B cell (primary cell): ENCODE results near the gene ANO9. TPM values are rescaled to one million over a fixed set of nuclear protein-coding genes. Genes with fewer than 3 reads are reported as not detected.

Source experiments
- ATAC-seq: fragments of 200-7000 bp; cut with Tn5 transposase; one replicate; pipeline ENCODE4 v1.10.0; 2021; ENCODE audit warnings: low read depth, mild to moderate bottlenecking, moderate number of reproducible peaks, moderate library complexity
- CTCF ChIA-PET: fragments of 350-600 bp; sonication (Branson Sonifier 250); formaldehyde crosslinking; loops from one replicate; lab custom pipeline; 2021; ENCODE audit warnings: antibody characterized with exemption, inconsistent platforms; lab: Charles Lee
- POLR2A ChIA-PET: fragments of 350-600 bp; sonication (Branson Sonifier 250); formaldehyde crosslinking; loops from one replicate; lab custom pipeline; 2021; ENCODE audit warnings: antibody characterized with exemption; lab: Charles Lee
- DNase-seq: peaks from one replicate; pipeline ENCODE4 v3.0.0; 2013
- H2AFZ ChIP-seq: 2 replicates; pipeline ENCODE4 v1.6.1; 2012; ENCODE audit warnings: mild to moderate bottlenecking, low read depth, low read length; ENCODE audit not compliant: insufficient read depth, poor library complexity, severe bottlenecking
- H3K27ac ChIP-seq, 2 donors: 1 replicate in 1 of 2; 2 replicates in 1 of 2; pipeline ENCODE4 v1.5.1; 2012 to 2013; ENCODE audit warnings: low read length in 2 of 2, mild to moderate bottlenecking in 2 of 2, moderate library complexity in 1 of 2
- H3K27me3 ChIP-seq, 4 experiments: fragments of 200-600 bp in 1 of 4; sonication (generic) in 1 of 4; replicated peaks in 1 of 4; 1 replicate in 2 of 4; 2 replicates in 2 of 4; pipeline versions ENCODE4 v1.6.1 to v1.7.0; 2013 to 2016; ENCODE audit warnings: low read length in 3 of 4, mild to moderate bottlenecking in 2 of 4, mixed read lengths in 1 of 4, moderate library complexity in 1 of 4; ENCODE audit not compliant: insufficient read depth in 4 of 4, control insufficient read depth in 3 of 4; ENCODE audit errors: control extremely low read depth in 1 of 4
- H3K36me3 ChIP-seq, 2 experiments: replicated peaks in 1 of 2; 1 replicate in 1 of 2; 2 replicates in 1 of 2; pipeline versions ENCODE4 v1.6.1 to v1.7.1; 2013; ENCODE audit warnings: low read length in 1 of 2; ENCODE audit not compliant: insufficient read depth in 2 of 2, control insufficient read depth in 1 of 2; ENCODE audit errors: control extremely low read depth in 1 of 2, extremely low read depth in 1 of 2
- H3K4me1 ChIP-seq, 2 donors: fragments of 200-600 bp in 1 of 2; sonication (generic) in 1 of 2; 1 replicate in 1 of 2; 2 replicates in 1 of 2; pipeline versions ENCODE4 v1.5.1 to v1.6.1; 2013 to 2017; ENCODE audit warnings: low read length in 2 of 2; ENCODE audit not compliant: control insufficient read depth in 2 of 2, insufficient read depth in 2 of 2
- H3K4me2 ChIP-seq: replicated peaks from 2 replicates; pipeline ENCODE3; 2012; ENCODE audit warnings: mild to moderate bottlenecking, low read depth, low read length; ENCODE audit not compliant: poor library complexity, severe bottlenecking
- H3K4me3 ChIP-seq, 5 experiments: fragments of 200-600 bp in 1 of 5; sonication (generic) in 1 of 5; 1 replicate in 3 of 5; 2 replicates in 2 of 5; pipeline versions ENCODE4 v1.5.1 to v1.7.0; 2011 to 2016; ENCODE audit warnings: low read length in 4 of 5, mild to moderate bottlenecking in 4 of 5, low read depth in 2 of 5, control low read depth in 1 of 5, moderate library complexity in 1 of 5; ENCODE audit not compliant: insufficient read depth in 1 of 5; ENCODE audit errors: control extremely low read depth in 1 of 5, extremely low read depth in 1 of 5
- H3K79me2 ChIP-seq: fragments of 200-600 bp; sonication (generic); one replicate; pipeline ENCODE4 v1.6.0; 2016; ENCODE audit warnings: low read length; ENCODE audit not compliant: control insufficient read depth, insufficient read depth
- H3K9ac ChIP-seq: fragments of 200-600 bp; sonication (generic); 2 replicates; pipeline ENCODE4 v1.6.1; 2017; ENCODE audit warnings: mild to moderate bottlenecking, low read length, moderate library complexity
- H3K9me3 ChIP-seq, 3 donors: one replicate each; pipeline versions ENCODE4 v1.6.1 to v1.7.1; 2013; ENCODE audit warnings: low read length in 2 of 3; ENCODE audit not compliant: control insufficient read depth in 2 of 3, insufficient read depth in 1 of 3; ENCODE audit errors: control extremely low read depth in 1 of 3
- H4K20me1 ChIP-seq: 2 replicates; pipeline ENCODE4 v1.6.0; 2012; ENCODE audit warnings: mild to moderate bottlenecking, low read length; ENCODE audit not compliant: insufficient read depth, control insufficient read depth, poor library complexity, severe bottlenecking
- H3K27ac Mint-ChIP-seq: one replicate; pipeline ENCODE4 v1.8.0; 2021; ENCODE audit warnings: mixed read lengths
- H3K27me3 Mint-ChIP-seq: one replicate; pipeline ENCODE4 v1.8.0; 2021; ENCODE audit warnings: mixed read lengths
- H3K4me1 Mint-ChIP-seq: one replicate; pipeline ENCODE4 v1.8.0; 2021; ENCODE audit warnings: mixed read lengths
- H3K4me3 Mint-ChIP-seq: one replicate; pipeline ENCODE4 v1.8.0; 2021; ENCODE audit warnings: mixed read lengths
- H3K9me3 Mint-ChIP-seq: one replicate; pipeline ENCODE4 v1.8.0; 2022; ENCODE audit warnings: mixed read lengths; ENCODE audit not compliant: insufficient read depth
- EZH2 ChIP-seq: IDR thresholded peaks from 2 replicates; pipeline ENCODE4 v1.6.1; 2012; ENCODE audit warnings: borderline replicate concordance, low read depth, mild to moderate bottlenecking, moderate library complexity, low read length; ENCODE audit not compliant: insufficient read depth, poor library complexity, severe bottlenecking
- WGBS: methylation state at CpG from one replicate; pipeline ENCODE4 v1.1.5; 2013; ENCODE audit warnings: missing lambda C conversion rate; ENCODE audit not compliant: insufficient coverage; 5-methylcytosine and 5-hydroxymethylcytosine counted together
- intact Hi-C: fragments of 100-400 bp; cut with micrococcal nuclease; formaldehyde crosslinking; loops from one replicate; pipeline ENCODE4 v1.10.0; 2022
- polyA minus RNA-seq: library from RNA; depleted of rRNA, polyadenylated mRNA; stranded (reverse); fragments of >200 nt; gene quantifications from 2 replicates; pipeline ENCODE4 v1.2.3, GENCODE V29; 2012
- polyA plus RNA-seq: library from polyadenylated mRNA; depleted of rRNA; stranded (reverse); fragments of >200 nt; gene quantifications from 2 replicates; pipeline ENCODE4 v1.2.3, GENCODE V29; 2012
- total RNA-seq, 2 donors: library from RNA; stranded (reverse); fragments of 120-200 nt in 1 of 2; gene quantifications; 1 replicate in 1 of 2; 2 replicates in 1 of 2; pipeline versions ENCODE4 v1.2.3 to v1.2.4, GENCODE V29; 2013 to 2022
- TF ChIP-seq, protein P1 (sequence below): fragments of 200-600 bp; IDR thresholded peaks from one replicate; pipeline ENCODE4 v1.8.0; 2022; ENCODE audit warnings: antibody characterized with exemption, mild to moderate bottlenecking

The ANO9 gene, protein sequence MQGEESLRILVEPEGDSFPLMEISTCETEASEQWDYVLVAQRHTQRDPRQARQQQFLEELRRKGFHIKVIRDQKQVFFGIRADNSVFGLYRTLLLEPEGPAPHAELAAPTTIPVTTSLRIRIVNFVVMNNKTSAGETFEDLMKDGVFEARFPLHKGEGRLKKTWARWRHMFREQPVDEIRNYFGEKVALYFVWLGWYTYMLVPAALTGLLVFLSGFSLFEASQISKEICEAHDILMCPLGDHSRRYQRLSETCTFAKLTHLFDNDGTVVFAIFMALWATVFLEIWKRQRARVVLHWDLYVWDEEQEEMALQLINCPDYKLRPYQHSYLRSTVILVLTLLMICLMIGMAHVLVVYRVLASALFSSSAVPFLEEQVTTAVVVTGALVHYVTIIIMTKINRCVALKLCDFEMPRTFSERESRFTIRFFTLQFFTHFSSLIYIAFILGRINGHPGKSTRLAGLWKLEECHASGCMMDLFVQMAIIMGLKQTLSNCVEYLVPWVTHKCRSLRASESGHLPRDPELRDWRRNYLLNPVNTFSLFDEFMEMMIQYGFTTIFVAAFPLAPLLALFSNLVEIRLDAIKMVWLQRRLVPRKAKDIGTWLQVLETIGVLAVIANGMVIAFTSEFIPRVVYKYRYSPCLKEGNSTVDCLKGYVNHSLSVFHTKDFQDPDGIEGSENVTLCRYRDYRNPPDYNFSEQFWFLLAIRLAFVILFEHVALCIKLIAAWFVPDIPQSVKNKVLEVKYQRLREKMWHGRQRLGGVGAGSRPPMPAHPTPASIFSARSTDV
- 62.0 and 63.9 TPM in 2 replicates for total RNA-seq
- total RNA-seq (2013), result 25.7 TPM
- 94.1 and 107 TPM in 2 replicates for polyA plus RNA-seq
- 18.9 and 25.5 TPM in 2 replicates for polyA minus RNA-seq

GRCh38 chr11:441418-442274, at the start of gene ANO9:
ANO9 (minus strand) TSS chr11:442011; CDS start chr11:441926, 85 bp downstream.
- DNase-seq, result peak; percentile 78
- H3K27ac Mint-ChIP-seq, result no peak within 1 kb of the TSS
- Histone ChIP-seq H4K20me1 (no peaks in the 10 kb centered on the region), H3K27me3 (no peaks in the 10 kb centered on the region), H3K36me3 (no peaks in the 10 kb centered on the region), H3K79me2 (peaks cover 16% of the 10 kb centered on the region), H3K9me3 (no peaks in the 10 kb centered on the region), H3K9ac (peak within 1 kb of the TSS; percentile 67), H3K4me3 (peak within 1 kb of the TSS in 4 of 5 experiments; percentile 41 to 58 (median 52)), H3K4me2 (peak within 1 kb of the TSS; percentile 84), H3K27ac (peak within 1 kb of the TSS in 1 of 2 donors; percentile 64), H2AFZ (peak within 1 kb of the TSS; percentile 76), H3K4me1 (peaks cover 6 to 14% of the 10 kb centered on the region in 2 donors)
- intact Hi-C loops, result no loop called here
- ChIA-PET POLR2A (no interaction called here), CTCF (interaction anchor here (2.3 kb wide), 1 partner anchor 9 kb away, joined by 8 read pairs; the partner anchor contains the start of gene PTDSS2)
- no peaks in the 10 kb centered on the region for H3K27me3 Mint-ChIP-seq
- TF ChIP-seq, protein P1, sequence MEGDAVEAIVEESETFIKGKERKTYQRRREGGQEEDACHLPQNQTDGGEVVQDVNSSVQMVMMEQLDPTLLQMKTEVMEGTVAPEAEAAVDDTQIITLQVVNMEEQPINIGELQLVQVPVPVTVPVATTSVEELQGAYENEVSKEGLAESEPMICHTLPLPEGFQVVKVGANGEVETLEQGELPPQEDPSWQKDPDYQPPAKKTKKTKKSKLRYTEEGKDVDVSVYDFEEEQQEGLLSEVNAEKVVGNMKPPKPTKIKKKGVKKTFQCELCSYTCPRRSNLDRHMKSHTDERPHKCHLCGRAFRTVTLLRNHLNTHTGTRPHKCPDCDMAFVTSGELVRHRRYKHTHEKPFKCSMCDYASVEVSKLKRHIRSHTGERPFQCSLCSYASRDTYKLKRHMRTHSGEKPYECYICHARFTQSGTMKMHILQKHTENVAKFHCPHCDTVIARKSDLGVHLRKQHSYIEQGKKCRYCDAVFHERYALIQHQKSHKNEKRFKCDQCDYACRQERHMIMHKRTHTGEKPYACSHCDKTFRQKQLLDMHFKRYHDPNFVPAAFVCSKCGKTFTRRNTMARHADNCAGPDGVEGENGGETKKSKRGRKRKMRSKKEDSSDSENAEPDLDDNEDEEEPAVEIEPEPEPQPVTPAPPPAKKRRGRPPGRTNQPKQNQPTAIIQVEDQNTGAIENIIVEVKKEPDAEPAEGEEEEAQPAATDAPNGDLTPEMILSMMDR, result no peak
- TF ChIP-seq EZH2, result no peak
- ATAC-seq, result peak; percentile 86
- WGBS, result 23% methylated on average over 22 of the region's 35 CpGs
- H3K4me3 Mint-ChIP-seq, result peak within 1 kb of the TSS; percentile 75
- no peaks in the 10 kb centered on the region for H3K9me3 Mint-ChIP-seq
- H3K4me1 Mint-ChIP-seq, result peaks cover 13% of the 10 kb centered on the region
